GM18870 (cell line): ENCODE results near the gene CRTAC1.

Source experiments
- ATAC-seq: cut with Tn5 transposase; IDR thresholded peaks from one replicate; pipeline ENCODE4 v1.9.1; 2021; ENCODE audit warnings: moderate library complexity; ENCODE audit not compliant: unreplicated experiment

Gene CRTAC1

DNA sequence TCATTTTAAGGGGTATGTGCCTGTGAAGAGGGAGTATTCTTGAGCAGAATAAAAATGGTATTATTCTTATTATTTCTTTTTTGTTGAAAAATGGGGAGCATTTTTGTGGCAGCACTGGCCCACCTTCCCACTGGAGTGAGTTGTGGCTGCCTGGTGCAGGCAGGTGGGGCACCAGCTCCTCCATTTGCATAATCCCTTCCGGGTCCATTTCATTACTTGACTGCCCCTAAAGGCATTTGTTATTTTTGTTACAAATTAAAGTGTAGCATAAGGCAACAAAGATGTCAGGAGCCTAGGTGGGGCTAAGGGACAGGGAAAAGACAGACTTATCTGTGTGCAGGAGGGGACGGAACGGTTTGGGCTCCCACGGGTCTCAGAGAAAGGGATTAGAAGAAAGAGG lies 154.0 kb downstream of the CRTAC1 start:
- no peak for ATAC-seq

DNA sequence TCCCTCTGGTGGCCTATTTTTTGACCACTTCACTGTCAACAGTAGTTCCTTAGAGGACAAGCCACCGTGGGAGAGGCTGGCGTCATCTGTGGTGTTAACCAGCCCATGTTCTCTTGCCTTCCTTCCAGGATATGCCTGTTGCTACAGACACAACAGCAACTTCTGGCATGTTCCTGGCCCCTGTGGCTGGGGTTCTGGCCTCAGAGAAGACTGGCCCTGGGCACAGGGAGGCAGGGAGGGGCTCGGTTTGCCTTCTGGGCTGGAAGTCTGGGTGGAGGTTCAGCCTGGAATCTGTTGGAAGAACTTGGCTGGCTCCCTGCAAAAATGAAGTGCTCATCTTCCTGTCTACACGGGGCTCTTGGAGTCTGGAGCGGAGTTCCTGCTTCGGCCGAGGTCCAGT lies 155.0 kb downstream of the CRTAC1 start:
- ATAC-seq: no peak

DNA sequence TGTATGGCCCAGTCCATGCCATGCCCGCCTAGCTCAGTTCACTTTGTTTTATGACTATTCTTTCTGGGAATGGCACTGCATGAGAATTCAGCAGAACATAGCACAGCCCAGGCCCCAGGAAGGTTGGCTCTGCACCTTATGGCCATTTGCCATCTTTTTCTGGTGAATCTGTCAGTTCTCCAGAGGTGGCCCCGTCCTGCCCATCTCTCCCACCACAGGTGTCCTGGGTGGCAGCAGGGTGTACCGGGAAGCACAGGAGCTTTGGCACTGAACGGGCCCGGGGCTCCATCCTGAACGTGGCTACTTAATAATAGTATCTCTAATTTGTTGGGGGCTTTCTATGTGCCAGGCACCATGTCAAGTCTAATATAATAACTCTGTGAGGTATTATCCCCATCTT lies 156.1 kb downstream of the CRTAC1 start:
- no peak for ATAC-seq

DNA sequence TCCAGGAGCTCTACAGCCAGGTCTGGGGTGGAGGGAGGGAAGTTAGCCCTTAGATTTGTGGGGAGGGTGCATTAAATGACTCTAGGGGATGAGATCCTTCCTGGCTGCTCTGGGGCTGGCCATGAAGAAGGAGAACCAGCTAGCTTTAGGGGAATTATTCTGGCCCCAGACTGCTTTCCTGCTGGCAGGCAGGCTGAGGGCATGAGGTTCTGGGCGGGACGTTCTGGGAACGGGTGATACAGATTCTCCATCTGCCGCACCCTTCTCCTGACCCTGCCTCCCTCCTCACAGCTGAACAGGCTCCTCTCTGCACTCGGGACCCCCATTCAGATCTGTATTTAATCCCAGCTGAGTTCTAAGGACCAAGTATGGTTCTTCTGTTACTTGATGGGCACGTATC lies 156.9 kb downstream of the CRTAC1 start:
- no peak for ATAC-seq

DNA sequence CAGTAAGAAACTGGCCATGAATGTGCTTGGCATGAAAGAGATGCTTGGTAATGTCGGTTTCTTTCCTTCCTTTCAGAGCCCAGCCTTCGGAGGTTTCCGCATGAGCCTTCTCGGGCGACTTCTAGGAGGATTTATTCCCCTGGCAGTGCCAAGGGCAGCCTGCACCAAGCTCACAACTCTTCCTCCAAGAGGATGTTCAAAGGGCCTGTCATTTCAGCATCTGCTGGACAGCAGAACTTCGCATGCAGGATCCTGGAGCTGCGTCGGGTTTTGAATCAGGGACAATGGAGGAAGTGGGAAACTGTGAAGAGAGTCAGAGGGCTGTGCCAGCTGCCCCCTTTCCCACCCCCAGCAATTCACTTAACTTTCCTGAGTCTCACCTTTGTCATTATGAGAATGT lies 159.4 kb downstream of the CRTAC1 start:
- ATAC-seq: no peak

DNA sequence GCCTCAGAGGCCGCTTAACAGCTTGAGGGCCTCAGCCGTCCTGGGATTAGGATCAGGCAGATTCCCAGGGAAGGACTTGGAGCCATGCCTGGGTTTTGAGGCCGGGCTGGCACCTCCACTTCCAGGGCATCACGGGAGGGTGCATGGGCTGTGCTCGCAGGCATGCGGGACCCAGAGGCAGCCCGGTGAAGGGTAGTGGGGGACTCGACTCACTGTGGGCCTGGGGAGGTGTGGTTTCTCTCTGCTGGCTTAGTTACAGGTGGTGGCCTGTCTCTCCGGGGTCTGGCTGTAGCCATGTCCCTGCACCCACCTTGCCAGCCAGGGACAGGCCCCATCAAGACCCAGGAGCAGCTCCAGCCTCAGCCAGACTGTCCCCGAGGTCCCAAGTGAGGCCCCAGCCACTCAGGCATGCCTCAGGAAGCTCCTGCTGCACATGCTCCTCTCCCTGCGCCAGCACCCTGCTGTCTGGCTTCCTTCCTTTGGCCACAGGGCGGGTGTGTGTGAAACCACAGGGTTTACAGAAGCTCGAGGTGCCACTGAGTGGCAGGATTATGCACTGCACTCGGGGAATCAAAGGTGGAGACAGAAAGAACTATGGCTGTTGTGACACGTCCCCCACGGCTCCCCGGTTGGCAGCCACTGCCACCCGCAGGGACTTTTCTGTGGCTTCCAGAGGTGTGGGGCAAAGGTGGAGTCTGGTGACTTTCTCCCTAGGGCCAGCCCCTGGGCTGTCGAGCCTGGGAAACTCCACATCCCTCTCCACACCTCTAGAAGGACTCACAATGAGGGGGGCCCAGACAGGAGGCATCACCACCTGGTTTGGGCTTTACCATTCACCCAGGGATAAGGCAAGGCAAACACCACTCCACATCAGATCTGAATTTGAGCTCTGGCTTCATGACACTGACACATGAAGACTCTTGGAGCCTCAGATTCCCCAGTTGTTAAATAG lies 161.1 kb downstream of the CRTAC1 start:
- ATAC-seq: peak; percentile 92

DNA sequence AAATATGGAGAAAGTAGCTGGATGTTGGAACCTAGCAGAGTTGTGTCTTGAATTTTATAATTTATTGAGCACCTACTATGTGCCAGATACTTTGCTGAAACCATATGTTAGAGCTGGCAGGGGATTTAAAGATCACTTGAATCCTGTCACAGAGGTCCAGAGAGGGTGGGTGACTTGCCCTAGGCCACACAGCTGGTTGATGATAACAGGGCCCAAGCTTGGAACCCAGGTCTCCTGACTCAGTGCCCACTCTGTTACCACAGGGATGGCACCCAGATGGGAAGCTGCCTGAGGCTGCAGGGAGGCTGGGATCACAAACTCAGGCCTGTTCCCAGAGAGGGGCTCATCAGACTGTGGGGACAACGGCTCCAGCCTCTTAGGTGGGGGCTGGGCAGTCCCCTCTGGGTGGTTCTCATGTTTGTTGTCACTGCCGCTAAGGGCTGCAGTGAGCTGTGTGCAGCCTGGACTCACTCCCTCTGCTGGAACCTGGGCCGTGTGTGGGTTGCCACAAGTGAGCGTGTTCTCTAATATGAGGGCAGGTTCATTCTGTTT lies 162.2 kb downstream of the CRTAC1 start:
- ATAC-seq: no peak

DNA sequence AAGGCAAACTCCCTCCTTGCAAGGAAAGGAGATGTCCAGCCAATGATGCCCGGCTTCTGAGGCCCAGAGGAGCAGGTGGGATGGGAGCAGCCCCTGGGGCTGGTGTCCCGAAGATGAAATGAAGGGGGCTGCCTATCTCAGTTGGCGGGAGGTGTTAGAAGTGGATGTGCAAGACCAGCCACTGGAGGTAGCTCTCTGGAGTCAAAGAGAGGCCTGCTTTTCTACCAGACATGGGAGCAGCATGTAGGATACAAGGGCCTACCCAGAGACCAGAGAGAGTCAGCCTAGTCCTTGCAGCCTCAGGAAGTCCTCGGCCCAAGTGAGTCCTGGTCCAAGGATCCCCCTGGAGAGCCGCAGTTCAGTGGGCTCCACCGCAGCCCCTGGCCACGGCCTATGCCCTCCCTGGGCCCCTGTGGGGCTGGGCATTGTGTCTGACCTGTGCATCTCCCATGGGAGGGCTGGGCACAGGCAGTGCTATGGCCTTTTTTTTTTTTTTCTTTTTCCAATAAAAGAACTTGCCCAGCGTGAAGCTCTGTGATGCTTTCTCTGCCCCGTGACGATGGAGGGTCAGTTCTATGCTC lies 163.1 kb downstream of the CRTAC1 start:
- no peak for ATAC-seq

DNA sequence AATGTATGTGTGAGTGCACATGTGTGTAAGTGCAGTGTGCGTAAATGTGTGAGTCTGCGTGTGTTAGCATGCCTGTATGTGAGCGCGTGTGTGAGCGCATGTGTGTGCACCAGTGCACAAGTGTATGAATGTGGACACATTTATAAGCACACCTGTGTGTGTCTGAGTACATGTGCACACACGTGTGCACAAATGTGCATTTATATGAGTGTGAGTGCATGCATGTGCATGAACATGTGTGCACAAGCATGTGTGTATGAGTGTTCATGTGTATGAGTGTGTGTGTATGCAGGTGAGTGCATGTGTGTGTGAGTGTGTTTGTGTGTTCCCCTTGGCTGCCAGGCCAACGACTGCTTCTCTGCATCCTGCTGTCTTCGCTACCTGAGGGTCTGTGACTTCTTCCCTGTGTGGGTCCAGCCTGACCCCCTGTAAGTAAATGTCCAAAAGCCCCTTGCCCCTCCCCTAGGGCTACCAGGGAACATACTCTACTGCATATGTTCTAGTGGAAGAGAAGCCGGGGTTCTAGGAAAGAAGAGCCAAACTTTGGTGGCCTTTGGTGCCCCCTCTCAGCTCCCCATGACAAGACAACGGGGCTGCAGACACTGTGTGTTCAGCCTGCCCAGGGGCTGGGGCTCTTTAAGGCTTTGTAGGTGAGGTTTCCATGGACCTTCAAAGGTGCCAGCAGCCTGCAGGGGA lies 163.7 kb downstream of the CRTAC1 start:
- no peak for ATAC-seq

DNA sequence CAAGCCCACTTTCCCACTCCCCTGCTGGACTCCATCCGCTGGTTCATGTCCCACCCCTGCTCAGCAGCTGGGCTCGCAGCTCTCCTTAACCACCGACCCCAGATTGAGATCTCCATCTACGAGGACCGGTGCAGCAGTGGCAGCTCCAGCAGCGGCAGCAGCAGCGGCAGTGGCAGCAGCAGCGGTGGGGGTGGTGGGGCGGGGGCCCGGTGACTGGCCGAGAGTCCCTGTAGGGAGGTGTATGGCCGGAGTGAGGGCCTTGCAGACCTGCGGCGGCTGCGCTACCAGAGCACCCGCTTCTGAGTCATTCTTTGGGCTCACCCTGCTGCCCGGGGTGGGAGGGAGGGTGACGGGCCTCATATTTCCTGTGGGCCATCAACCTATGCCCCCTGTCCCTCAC lies 164.9 kb downstream of the CRTAC1 start:
- no peak for ATAC-seq

DNA sequence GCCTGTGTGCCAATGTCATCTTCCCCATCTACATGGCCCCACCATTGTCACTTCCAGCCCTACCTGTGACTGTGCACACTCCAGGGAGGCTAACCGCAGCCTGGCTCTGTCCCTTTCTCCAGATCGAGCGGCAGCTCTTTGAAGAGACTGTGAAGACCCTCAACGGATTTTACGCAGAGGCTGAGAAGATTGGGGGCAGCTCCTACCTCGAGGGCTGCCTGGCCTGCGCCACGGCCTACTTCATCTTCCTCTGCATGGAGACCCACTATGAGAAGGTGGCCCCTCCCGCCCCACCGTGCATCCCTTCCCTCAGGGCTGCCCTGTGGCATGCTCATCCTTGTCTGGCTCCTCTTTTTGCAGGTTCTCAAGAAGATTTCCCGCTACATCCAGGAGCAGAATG lies 166.6 kb downstream of the CRTAC1 start:
- ATAC-seq: no peak

DNA sequence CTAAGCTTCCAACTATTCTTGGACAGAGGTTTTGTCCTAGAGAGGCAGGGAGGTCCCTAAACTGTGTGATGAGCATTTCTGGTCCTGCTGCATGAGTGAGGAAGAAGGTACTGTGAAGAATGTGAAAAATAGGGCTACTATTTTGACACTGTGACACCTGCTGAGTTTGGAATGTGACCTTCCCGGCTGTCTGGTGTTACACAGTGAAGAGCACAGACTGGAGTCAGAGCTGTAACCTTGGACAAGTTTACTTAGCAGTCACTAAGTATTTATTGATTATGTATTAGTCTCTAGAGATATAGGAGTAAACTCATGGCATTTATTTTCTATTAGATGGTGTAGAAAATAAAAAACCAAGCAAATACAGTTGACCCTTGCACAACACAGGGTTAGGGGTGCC lies 168.5 kb downstream of the CRTAC1 start:
- ATAC-seq: no peak

DNA sequence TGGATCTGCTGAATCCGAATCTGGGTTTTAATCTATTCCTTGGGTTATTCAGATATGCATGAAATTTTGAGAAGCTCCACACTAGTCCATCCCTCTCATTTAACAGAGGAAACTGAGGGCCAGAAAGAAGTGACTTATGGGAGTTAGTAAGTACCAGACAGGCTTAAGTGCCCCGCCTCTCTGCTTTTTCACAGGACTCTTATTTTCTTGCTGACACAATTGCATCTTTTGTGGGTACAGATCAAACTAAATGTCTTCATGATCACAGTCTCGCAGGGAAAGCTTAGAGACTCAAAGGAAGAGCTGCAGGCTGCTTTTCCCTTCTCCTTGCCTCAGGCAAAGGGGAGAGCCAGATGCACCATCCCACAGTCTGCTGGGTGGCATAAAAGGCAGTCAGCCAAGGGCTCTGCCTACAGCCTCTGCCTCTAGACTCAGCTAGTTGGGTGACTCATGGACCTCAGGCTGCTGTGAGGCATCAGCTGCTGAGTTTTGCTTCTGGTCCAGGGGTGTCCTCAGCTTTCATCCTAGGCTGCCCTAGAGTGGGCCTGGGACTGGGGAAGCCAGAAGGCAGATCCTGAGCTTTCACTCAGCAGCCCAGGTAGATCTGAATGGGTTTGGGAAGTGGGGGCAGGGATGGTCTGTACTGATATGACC lies 169.2 kb downstream of the CRTAC1 start:
- no peak for ATAC-seq

DNA sequence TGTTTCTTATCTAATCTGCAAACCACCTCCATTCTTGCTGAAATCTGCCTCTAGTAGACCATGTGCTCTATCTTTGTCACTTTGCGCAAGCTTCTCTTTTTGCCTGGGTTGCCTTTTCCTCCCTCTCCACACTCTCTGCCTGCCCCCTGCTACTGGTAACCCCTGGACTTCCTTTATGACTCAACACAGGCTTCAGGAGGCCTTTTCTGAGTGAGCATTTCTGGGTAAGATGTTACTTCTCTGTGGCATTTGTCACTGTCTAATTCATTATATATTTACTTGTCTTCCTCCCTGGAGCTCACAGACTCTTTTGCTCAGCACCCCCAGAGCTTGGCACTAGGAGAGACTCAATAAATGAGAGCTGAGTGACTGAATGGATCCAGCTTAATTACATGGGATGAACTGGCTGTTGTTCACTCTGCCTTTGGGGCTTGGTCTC lies 172.4 kb downstream of the CRTAC1 start:
- ATAC-seq: peak; percentile 48

DNA sequence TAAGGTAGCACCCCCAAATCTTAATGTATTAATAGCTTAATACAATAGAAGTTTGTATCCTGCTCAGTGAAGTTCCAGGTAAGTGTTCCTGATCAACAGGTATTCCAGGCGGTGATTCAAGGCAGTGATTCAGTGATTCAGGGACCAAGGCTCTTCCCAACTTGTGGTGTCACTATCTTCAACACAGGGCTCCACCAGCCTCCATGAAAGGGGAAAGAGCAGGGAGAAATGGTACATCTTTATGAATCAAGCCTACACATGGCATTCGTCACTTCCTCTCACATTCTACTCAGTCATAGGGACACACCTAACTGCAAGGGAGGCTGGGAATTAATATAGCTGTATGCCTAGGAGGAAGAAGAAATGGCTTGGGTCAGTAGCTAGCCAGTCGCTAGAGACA lies 175.7 kb downstream of the CRTAC1 start:
- no peak for ATAC-seq

DNA sequence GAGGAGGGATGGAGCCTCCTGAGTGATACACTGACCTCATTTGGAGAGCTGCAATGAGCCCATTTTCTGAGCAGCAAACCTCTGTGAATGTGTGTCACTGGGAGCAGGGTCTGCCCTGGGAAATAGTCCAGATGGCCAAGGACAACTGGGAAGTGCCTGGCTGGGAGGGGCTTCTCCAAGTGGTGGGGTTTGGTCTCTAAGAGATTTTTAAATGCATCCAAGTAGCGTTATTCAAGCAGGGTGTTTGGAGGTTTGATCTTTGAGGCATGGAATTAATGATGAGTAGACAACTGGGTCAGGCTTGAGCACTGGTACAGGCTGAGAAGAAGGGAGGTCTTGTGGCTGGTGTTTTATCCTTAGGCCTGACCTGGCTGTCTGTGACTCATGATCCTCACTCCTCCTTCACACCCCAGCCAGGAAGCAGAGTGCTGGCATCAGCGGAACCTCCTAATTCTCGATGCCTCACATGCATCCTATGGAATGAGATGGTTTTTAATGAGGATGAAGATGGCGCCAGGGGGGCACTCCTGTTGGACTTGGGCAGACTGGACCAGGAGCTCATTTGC lies 177.5 kb downstream of the CRTAC1 start:
- ATAC-seq: no peak

DNA sequence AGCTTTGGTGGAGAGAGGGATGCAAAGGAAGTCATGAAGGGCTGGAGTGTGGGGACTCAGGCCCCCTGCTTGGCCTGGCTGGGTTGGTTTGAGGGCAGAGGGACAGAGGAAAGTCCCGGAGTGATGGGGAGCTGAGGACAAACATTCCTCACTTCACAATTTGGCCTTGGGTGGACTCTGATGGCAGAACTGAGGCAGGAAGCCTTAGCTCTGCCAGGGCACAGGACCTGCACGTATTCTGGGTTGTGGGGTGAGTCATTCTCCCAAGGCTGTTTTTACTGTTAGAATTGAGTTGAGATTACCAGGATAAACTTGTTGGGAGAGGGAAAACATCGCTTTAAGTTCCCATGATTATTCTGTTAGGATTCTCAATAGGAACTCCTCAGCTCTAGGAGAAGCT lies 178.1 kb downstream of the CRTAC1 start:
- no peak for ATAC-seq

DNA sequence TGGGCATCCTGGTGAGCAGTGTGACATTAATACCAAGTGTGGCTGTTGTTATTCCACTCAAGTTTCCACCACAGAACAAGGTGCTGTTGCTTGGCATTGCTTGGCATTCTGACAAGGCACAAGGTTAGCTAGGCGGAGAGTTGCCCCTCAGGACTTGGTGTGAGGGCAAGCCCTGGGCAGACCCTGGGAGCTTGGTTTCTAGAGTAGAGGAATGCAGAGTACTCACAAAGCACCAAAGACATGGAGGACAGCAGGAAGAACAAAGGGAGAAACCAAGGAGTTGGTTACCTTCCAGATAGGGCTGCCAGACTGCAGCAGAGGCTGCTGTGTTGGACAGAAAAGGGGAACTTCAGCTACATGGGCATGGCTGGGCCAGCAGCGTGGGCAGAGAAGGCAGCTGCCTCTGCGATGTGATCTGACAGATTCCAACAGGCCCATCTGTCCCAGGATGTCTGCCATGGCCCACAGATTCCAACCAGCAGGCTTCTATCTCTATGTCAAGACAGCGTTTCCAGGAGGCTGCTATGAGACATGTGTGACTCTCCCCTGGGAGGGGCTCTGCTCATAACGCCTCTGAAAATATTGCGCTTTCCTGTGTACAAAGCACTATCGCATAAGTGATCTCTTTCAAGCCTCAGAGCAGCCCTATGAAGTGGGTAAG lies 178.9 kb downstream of the CRTAC1 start:
- no peak for ATAC-seq

DNA sequence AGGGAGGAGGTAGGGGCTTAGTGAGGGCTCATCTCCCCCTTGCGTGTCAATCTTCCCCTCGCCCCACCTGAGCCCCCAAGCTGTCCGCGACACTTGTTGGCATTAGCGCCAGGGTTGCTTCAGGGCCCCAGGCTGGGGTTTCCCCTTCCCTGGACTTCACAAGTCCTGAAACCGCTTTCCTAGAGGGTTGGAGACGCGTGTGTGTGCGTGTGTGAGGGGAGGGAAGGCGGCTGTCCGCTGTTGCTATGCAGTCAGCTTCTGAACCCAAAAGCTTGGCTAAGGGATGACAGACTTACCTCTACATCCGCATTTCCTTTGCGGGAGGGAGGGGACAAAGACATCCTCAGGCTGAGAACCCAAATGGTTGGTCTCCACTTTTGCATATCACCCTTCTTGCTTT lies 180.0 kb downstream of the CRTAC1 start:
- no peak for ATAC-seq

DNA sequence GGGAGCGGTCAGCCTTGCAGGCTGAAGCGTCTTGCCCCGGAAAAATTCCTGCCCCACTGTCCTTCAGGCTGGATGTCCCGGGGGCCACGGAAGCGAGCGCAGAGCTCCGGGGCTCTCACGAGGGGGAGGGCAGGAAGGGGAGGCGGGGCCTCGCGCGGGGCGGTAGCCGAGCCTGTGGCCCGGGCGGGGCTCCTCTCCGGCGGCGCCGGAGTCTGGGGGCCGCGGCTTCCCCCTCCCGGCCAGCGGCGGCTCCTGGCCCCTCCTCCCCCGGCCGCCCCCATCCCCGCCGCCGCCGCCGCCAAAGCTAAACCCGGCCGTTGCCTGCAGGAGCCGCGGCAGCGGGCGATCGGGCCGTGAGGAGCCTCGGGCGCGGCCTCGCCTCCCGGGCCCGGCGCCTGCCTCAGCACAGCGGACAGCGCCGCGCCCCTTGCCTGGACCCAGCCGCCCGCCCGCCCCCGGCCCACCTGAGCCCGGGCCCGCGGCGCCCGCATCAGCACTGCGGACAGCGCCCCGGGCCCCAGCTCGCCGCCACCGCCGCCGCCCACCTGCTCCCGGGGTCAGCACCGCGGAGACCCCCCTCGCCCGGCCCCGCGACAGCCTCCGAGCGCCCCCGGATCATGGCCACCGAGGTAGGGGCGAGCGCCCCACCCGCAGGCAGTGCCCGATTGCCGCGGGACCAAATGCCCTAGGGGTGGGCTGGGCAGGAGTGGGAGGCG lies 180.6 kb downstream of the CRTAC1 start, which contains the start of gene GOLGA7B:
TSS of gene GOLGA7B (plus strand) at position 157 of the 716 bp plus-strand sequence. CDS start at position 618, 461 bp downstream.
- ATAC-seq: no peak
